Breast epithelium (tissue), 4 donors: Measurements from ENCODE around the gene CPXM1. TPM values are rescaled to one million over a fixed set of nuclear protein-coding genes. Genes with fewer than 3 reads are reported as not detected.

Experiments used
- DNase-seq, 2 donors: peaks; one replicate each; pipeline ENCODE4 v3.0.0-alpha.2; 2019; ENCODE audit warnings: low spot score in 2 of 2
- H3K27ac ChIP-seq, 2 donors: fragments of 200-600 bp; sonication (generic) in 1 of 2; one replicate each; pipeline ENCODE4 v1.5.1; 2016 to 2019; ENCODE audit warnings: mild to moderate bottlenecking in 1 of 2
- H3K27me3 ChIP-seq, 2 donors: fragments of 200-600 bp; sonication (generic) in 1 of 2; one replicate each; pipeline versions ENCODE4 v1.5.1 to v1.6.0; 2017 to 2019; ENCODE audit warnings: control low read depth in 1 of 2, mild to moderate bottlenecking in 1 of 2
- H3K36me3 ChIP-seq: fragments of 200-600 bp; one replicate; pipeline ENCODE4 v1.5.1; 2019
- H3K4me1 ChIP-seq, 2 donors: fragments of 200-600 bp; sonication (generic); one replicate each; pipeline ENCODE4 v1.5.1; 2016 to 2019; ENCODE audit warnings: control low read depth in 1 of 2
- H3K4me3 ChIP-seq, 3 donors: fragments of 200-600 bp; sonication (generic); 1 replicate in 2 of 3; 2 replicates in 1 of 3; pipeline ENCODE4 v1.5.1; 2016 to 2019; ENCODE audit warnings: mild to moderate bottlenecking in 3 of 3, moderate library complexity in 2 of 3
- H3K9me3 ChIP-seq, 2 donors: fragments of 200-600 bp; sonication (generic) in 1 of 2; one replicate each; pipeline ENCODE4 v1.5.1; 2016 to 2019; ENCODE audit warnings: control low read depth in 1 of 2
- CTCF ChIP-seq, 3 donors: fragments of 450-650 bp; IDR thresholded peaks; one replicate each; pipeline ENCODE4 v1.5.1; 2016 to 2017; ENCODE audit warnings: antibody characterized with exemption in 3 of 3, mild to moderate bottlenecking in 3 of 3, moderate library complexity in 3 of 3
- POLR2A ChIP-seq: fragments of 450-650 bp; IDR thresholded peaks from one replicate; pipeline ENCODE4 v1.6.1; 2016; ENCODE audit warnings: antibody characterized with exemption, mild to moderate bottlenecking, moderate library complexity
- POLR2AphosphoS5 ChIP-seq, 3 donors: sonication (generic); formaldehyde crosslinking; IDR thresholded peaks; one replicate each; pipeline ENCODE4 v1.6.1; 2017; ENCODE audit warnings: antibody characterized with exemption in 3 of 3
- intact Hi-C: fragments of 100-400 bp; cut with DNase I; formaldehyde crosslinking; loops from one replicate; pipeline ENCODE4 v1.15.1; 2023; ENCODE audit warnings: low total_unique reads
- total RNA-seq, 3 donors: library from RNA; depleted of rRNA; stranded (reverse); fragments of >200 nt; gene quantifications; one replicate each; pipeline ENCODE4 v1.1.0, GENCODE V29; 2016

The CPXM1 gene
- total RNA-seq, 3 donors from 2014 or later = 23.1 to 45.4 (median 28.5) TPM

DNA sequence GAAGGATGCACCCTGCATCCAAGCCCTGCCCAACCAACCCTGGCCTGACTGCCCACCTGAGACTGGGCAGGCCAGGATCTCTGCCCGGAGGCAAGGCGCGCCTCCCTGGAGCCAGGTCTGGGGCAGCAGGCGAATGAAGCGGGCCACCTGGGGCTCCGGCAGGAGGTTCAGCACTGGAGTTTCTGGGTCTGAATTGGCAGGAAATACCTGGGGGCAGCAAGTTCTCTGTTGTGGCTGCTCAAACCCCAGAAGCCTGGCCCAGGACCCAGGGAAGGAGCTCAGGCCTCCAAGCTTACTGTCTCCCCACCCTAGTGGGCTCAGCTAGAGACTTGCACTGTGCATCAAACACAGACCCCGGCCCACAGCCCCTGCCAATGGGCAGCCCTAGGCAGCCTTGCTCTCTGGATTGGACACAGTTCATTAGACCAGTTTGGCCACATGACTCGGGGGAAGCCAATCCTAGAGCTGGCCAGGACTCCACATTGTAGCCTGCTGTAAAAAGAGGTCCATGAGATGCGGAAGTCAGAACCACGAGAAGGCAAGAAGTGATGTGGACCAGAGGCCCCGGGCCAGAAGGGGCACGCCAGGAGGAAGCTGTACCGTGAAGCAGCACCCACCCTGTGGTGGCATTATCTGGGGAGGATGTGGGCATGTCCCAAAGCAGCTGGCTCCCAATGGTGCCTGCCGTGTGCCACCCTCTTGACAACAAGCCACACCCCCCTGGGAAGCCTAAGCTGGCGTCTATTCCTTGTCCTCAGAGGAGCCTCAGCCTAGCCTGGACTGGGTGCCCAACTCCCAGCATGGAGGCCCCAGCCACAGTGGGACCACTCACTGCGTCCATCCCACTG is 3.1 kb downstream of the CPXM1 start:
- H3K27me3 ChIP-seq = peaks cover 0 to 5% of the 10 kb centered on the region in 2 donors
- H3K27ac ChIP-seq = no peak overlapping the region
- intact Hi-C loops = no loop called here
- no peaks in the 10 kb centered on the region for H3K36me3 ChIP-seq
- H3K9me3 ChIP-seq = no peaks in the 10 kb centered on the region
- TF ChIP-seq POLR2A = no peak
- TF ChIP-seq CTCF (IDR thresholded peaks at IDR 0.05) = no peak
- no peak for TF ChIP-seq POLR2AphosphoS5 (IDR thresholded peaks at IDR 0.05)
- no peak for DNase-seq
- H3K4me3 ChIP-seq = no peak overlapping the region
- H3K4me1 ChIP-seq = no peaks in the 10 kb centered on the region

- Histone ChIP-seq H3K27ac (no peak overlapping the region), H3K4me1 (no peaks in the 10 kb centered on the region), H3K4me3 (no peak overlapping the region), H3K36me3 (no peaks in the 10 kb centered on the region), H3K9me3 (no peaks in the 10 kb centered on the region), H3K27me3 (peaks cover 0 to 5% of the 10 kb centered on the region in 2 donors)
- TF ChIP-seq POLR2AphosphoS5 (IDR thresholded peaks at IDR 0.05) (no peak), CTCF (IDR thresholded peaks at IDR 0.05) (no peak), POLR2A (no peak)
- intact Hi-C loops = loop anchor here (1.0 kb wide), 1 partner anchor 10 kb away; no protein-coding TSS in a partner anchor
- DNase-seq = no peak
Measured at GRCh38 chr20:2796011-2796660, 4.3 kb downstream of the CPXM1 start.

DNA sequence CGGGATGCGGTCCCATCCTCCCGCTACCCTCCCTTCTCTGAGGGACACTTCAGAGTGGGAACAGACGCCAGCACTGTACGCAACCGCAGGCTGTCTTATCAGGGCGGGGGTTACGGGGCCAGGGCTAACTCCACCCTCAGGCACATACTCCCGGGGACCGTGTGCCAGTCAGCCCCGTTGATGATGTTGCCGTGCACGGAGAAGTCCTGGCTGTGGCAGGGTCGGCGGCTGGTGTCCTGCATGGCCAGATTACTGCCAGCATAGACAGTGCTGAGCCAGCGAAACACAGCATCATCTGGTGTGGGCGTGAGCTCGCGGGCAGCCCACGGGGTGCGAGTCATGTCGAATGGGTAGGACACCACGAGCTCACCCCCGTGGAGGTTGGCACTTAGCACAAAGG is 5.0 kb downstream of the CPXM1 start:
- H3K27me3 ChIP-seq = peaks cover 0 to 5% of the 10 kb centered on the region in 2 donors

DNA sequence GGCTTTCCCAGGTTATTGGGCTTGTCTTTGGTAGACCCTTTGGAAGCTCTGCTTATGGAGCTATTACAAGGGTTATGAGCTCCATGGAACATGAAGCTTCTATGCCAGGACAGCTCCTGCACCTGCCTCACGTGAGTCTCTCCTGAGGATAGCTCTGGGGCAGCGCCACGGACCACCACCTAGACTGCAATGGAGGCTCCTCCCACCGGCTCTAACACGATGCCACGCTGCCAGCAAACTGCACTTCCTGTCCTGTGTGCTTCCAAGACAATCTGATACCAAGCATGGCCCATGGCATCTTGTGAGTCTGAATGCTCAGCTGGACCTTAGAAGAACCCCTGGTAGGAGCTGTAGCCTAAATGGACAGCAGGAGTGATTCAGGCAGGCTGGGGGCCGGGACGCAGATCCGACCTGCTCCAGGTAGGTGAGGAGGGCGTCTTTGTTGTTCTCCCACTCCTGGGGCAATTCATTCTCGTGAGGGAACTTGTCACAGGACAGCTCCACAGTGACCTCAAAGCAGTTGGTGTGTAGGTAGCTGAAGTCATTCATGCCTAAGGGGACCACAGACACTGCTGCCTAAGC is 5.5 kb downstream of the CPXM1 start:
- Histone ChIP-seq H3K9me3 (no peaks in the 10 kb centered on the region), H3K27ac (no peak overlapping the region), H3K36me3 (no peaks in the 10 kb centered on the region), H3K27me3 (peaks cover 0 to 5% of the 10 kb centered on the region in 2 donors), H3K4me3 (no peak overlapping the region), H3K4me1 (no peaks in the 10 kb centered on the region)
- no peak for DNase-seq
- intact Hi-C loops = no loop called here
- no peak for TF ChIP-seq POLR2A
- TF ChIP-seq CTCF (IDR thresholded peaks at IDR 0.05) = no peak
- TF ChIP-seq POLR2AphosphoS5 (IDR thresholded peaks at IDR 0.05) = no peak

More for the DNA sequence above, 5.0 kb downstream of the CPXM1 start:
- Histone ChIP-seq H3K9me3 (no peaks in the 10 kb centered on the region), H3K4me3 (no peak overlapping the region), H3K36me3 (no peaks in the 10 kb centered on the region), H3K4me1 (no peaks in the 10 kb centered on the region), H3K27ac (no peak overlapping the region)
- intact Hi-C loops = no loop called here
- no peak for DNase-seq
- TF ChIP-seq POLR2AphosphoS5 (IDR thresholded peaks at IDR 0.05) (no peak), CTCF (IDR thresholded peaks at IDR 0.05) (no peak), POLR2A (no peak)
